ENCODE data around the gene UBE2L3.

DNA sequence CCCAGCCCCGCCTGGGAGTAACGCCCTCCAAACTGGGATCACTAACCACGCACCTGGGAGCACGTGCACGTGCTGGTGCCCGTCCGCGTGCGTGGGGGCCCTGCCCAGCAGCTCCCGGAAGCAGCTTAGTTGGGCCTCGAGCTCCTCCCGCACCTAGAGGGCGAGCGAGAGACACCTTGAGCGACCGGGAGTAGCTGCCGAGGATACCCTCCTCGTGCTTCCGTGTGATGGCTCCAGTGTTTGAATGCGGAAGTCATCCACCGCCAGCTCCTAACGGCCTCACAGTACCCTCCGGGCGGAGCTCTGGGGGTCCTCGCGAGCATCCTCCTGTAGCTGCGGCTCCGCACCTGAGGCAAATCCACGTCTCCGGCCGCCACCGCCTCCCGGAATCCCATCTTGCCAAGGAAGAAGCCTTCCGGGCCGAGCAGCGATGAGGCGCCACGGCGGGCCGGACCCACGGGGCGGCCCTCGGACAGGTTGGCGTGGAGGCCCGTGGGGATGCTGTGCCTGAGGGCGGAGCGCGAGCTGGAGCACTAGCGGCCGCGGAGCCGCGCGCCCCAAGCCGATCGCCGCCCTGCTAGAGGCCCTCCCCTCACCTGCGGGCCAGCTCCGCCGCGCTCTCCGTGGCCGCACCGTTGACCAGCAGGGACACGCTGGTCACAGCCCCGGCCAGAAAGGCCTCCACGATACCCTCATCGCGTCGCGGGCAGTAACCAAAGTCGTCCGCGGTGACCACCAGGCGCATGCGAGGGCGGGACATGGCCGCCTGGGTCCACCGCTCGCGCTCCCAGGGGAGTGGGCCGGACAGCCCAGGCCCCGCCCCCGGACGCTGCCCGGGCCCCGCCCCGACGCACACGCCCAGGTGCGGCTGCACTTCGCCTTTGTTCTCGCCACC is 62.0 kb downstream of the UBE2L3 start, which contains the start of gene YDJC:
- TF ChIP-seq EP300 (IDR thresholded peaks at IDR 0.05) (no peak), POLR2A (IDR thresholded peaks at IDR 0.05) (peak in 1 of 4 donors; percentile 36)

Data from stomach (tissue), 4 donors.